D721Med (cell line): ENCODE data around the gene MTHFD1L.

ENCODE experiments used
- DNase-seq: peaks from one replicate; pipeline ENCODE4 v3.0.0; 2011; ENCODE audit warnings: low spot score; ENCODE audit not compliant: insufficient read length
- FAIRE-seq: peaks from 2 replicates; lab custom pipeline; 2011; peaks lifted over from hg19 to GRCh38; lab: Jason Lieb, UNC
- CTCF ChIP-seq: IDR thresholded peaks from 2 replicates; pipeline ENCODE4 v1.5.1; 2012; ENCODE audit warnings: mild to moderate bottlenecking, control low read depth; ENCODE audit not compliant: insufficient read depth; ENCODE audit errors: missing control alignments

The MTHFD1L gene

GRCh38 chr6:150936021-150936555, 70.6 kb downstream of the MTHFD1L start:
- DNase-seq (no peak), FAIRE-seq (no peak)
- no peak for TF ChIP-seq CTCF

GRCh38 chr6:150937132-150937906, 71.8 kb downstream of the MTHFD1L start:
- FAIRE-seq (no peak), DNase-seq (no peak)
- TF ChIP-seq CTCF, result no peak

GRCh38 chr6:150939399-150939798, 73.9 kb downstream of the MTHFD1L start:
- no peak for TF ChIP-seq CTCF
- FAIRE-seq, result no peak

DNA sequence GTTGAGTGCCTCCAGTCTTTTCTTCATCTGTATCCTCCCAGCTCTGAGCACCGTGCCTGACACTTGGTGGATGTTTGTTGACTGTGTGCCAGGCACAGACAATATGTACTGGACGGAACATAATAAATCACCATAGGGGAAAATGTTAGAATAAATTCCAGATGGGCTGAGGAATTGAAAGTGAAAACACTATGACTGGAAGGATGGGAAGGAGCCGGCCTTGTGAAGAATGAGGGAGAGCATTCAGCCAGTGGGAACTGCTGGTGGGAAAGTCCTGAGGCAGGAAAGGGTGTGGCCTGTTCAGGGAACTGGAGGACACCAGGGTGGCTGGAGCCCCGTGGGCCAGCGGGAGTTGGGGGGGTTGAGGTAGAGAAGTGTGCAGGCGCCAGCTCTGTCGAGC, 75.4 kb downstream of the MTHFD1L start:
- FAIRE-seq (no peak), DNase-seq (no peak)
- TF ChIP-seq CTCF, result no peak

More at GRCh38 chr6:150939399-150939798, 73.9 kb downstream of the MTHFD1L start:
- DNase-seq, result no peak

DNA sequence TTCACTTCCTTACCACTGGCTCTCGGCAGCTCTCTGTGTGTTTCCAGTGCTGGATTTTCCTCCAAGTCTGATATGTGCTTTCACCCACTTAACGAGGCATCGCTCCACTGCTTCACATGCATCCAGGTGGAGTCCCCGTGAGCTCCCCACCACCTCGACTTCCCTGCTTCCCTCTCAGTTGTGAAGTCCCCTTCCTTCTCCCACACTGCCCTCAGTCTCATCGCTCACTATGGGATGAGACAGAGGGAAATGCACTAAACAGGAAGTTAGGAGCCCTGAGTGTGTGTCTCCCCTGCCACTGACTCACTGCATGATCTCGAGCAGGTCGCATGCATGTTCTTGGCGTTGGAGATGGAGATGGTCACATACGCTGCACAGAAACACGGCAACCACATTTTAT, 84.0 kb downstream of the MTHFD1L start:
- FAIRE-seq, result no peak
- no peak for DNase-seq
- TF ChIP-seq CTCF, result no peak

- no peak for DNase-seq
- no peak for TF ChIP-seq CTCF
- no peak for FAIRE-seq
Observed at GRCh38 chr6:150953851-150954250, 88.3 kb downstream of the MTHFD1L start.

DNA sequence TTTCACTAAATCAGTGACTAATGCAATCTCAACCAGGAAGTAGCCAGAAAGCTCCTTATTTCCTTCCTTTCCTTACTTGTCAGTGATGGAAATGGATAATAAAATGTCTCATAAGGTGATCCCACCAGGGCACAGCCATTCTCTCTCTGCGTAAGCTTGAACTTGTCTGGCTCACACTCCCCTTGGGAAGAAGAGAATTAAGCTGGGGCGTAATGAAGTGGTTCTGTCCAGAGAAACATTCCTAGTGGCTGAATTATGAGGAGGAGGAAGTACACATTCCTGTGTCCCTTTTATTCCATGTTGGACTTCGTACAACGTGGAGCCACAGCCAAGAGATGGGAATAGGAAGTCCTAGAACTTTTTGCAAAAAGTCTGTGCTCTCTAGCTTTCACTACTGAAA, 93.7 kb downstream of the MTHFD1L start:
- TF ChIP-seq CTCF, result no peak
- DNase-seq, result no peak
- no peak for FAIRE-seq
